Skeletal muscle tissue (tissue), 4 donors: Measurements from ENCODE around the gene ALOX5AP. TPM values are rescaled to one million over a fixed set of nuclear protein-coding genes. Genes with fewer than 3 reads are reported as not detected.

Source experiments
- H3K27ac ChIP-seq: one replicate; pipeline ENCODE4 v1.7.0; 2013; ENCODE audit warnings: mild to moderate bottlenecking, low read depth, low read length, inconsistent platforms
- H3K27me3 ChIP-seq, 3 donors: one replicate each; pipeline ENCODE4 v1.7.0; 2013; ENCODE audit warnings: low read length in 3 of 3; ENCODE audit not compliant: control insufficient read depth in 3 of 3, insufficient read depth in 3 of 3
- H3K36me3 ChIP-seq, 3 donors: one replicate each; pipeline ENCODE4 v1.7.0; 2013; ENCODE audit warnings: low read length in 3 of 3; ENCODE audit not compliant: control insufficient read depth in 3 of 3, insufficient read depth in 3 of 3
- H3K4me1 ChIP-seq, 3 donors: one replicate each; pipeline ENCODE4 v1.7.0; 2013; ENCODE audit warnings: low read length in 3 of 3, mild to moderate bottlenecking in 3 of 3; ENCODE audit not compliant: control insufficient read depth in 3 of 3, insufficient read depth in 3 of 3
- H3K4me3 ChIP-seq, 3 donors: one replicate each; pipeline ENCODE4 v1.7.0; 2013; ENCODE audit warnings: low read length in 3 of 3
- H3K9ac ChIP-seq, 3 donors: one replicate each; pipeline ENCODE4 v1.7.0; 2013; ENCODE audit warnings: low read length in 3 of 3, mild to moderate bottlenecking in 3 of 3, moderate library complexity in 2 of 3, low read depth in 1 of 3
- H3K9me3 ChIP-seq, 3 donors: one replicate each; pipeline ENCODE4 v1.7.0; 2013; ENCODE audit warnings: low read length in 3 of 3; ENCODE audit not compliant: control insufficient read depth in 3 of 3
- total RNA-seq: library from RNA; depleted of rRNA; stranded (reverse); fragments of >200 nt; gene quantifications from one replicate; pipeline ENCODE4 v1.2.3, GENCODE V29; 2014
- donor health status: Osteomylitis.

Gene ALOX5AP
- total RNA-seq, result 6.8 TPM

DNA sequence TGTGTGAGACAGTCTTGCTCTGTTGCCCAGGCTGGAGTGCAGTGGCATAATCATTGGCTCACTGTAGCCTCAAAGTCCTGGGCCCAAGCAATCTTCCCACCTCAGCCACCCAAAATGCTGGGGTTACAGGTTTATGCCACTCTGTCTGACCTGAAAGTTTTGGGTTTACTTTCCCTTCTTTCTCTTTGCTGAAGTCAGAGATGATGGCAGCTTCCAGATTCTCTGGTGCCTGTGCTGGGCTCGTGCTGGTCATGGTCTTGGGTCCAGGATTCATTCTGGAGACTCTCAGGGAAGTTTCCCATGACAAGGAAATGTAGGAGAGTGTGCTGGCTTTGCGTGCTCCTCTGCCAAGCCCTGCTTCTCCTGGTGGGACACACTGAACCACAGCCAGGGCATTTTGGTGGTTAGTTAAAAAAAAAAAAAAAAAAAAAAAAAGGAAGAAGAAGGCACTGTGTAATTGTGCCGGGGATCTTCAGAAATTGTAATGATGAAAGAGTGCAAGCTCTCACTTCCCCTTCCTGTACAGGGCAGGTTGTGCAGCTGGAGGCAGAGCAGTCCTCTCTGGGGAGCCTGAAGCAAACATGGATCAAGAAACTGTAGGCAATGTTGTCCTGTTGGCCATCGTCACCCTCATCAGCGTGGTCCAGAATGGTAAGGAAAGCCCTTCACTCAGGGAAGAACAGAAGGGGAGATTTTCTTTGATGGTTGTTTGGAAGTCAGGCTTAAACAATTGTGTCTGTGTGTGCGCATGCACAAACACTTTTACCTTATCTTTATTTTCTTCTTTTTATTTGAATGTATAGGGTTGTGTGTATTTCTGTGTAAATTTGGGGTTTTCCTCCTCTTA, at the start of gene ALOX5AP:
ALOX5AP (plus strand) TSS at position 519 of the 847 bp plus-strand sequence; CDS start at position 582, 63 bp downstream.
- no peak within 1 kb of the TSS for H3K27ac ChIP-seq
- peak within 1 kb of the TSS in 1 of 3 donors; percentile 15 for H3K4me3 ChIP-seq
- H3K4me1 ChIP-seq, result peaks cover 0 to 2% (median under 1%) of the 10 kb centered on the region in 3 donors
- no peaks in the 10 kb centered on the region for H3K9me3 ChIP-seq
- no peaks in the 10 kb centered on the region for H3K36me3 ChIP-seq
- H3K9ac ChIP-seq, result no peak within 1 kb of the TSS
- H3K27me3 ChIP-seq, result no peaks in the 10 kb centered on the region

DNA sequence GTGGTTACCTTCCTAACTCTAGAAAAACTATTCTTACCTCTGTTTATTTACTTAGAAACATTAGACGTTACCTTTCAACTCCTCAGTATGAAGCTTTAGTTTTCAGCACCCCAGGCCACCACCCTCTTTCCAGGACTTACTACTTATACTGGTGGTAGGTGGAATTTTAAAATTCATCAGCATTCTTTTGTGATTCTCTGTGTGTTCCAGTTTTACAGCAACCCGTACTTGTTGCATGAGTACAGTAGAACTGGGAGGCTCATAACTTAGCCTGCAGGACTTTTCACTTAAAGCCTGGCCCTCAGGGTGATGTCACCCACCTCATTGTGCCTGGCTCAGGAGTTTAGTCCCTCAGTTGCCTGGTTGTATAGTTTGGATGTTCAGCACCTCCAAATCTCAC, 49.4 kb upstream of the ALOX5AP start:
- H3K27me3 ChIP-seq, result no peaks in the 10 kb centered on the region
- no peaks in the 10 kb centered on the region for H3K36me3 ChIP-seq
- H3K9ac ChIP-seq, result no peak overlapping the region
- peaks cover 8 to 11% (median 10%) of the 10 kb centered on the region in 3 donors for H3K4me1 ChIP-seq
- H3K4me3 ChIP-seq, result no peak overlapping the region
- no peaks in the 10 kb centered on the region for H3K9me3 ChIP-seq
- no peak overlapping the region for H3K27ac ChIP-seq

- Histone ChIP-seq H3K9ac (no peak overlapping the region), H3K4me1 (peaks cover 9 to 11% (median 10%) of the 10 kb centered on the region in 3 donors), H3K36me3 (no peaks in the 10 kb centered on the region), H3K27ac (no peak overlapping the region), H3K27me3 (no peaks in the 10 kb centered on the region), H3K4me3 (no peak overlapping the region), H3K9me3 (no peaks in the 10 kb centered on the region)
Observed at GRCh38 chr13:30687601-30688000, 47.7 kb upstream of the ALOX5AP start.

- Histone ChIP-seq H3K4me3 (peak overlapping the region; percentile 6 to 71 (median 67)), H3K4me1 (peaks cover 9 to 11% (median 10%) of the 10 kb centered on the region in 3 donors), H3K36me3 (no peaks in the 10 kb centered on the region), H3K27ac (peak overlapping the region; percentile 14), H3K9ac (peak overlapping the region in 1 of 3 donors; percentile 73), H3K9me3 (no peaks in the 10 kb centered on the region), H3K27me3 (no peaks in the 10 kb centered on the region)
Observed at GRCh38 chr13:30689752-30690151, 45.6 kb upstream of the ALOX5AP start.

DNA sequence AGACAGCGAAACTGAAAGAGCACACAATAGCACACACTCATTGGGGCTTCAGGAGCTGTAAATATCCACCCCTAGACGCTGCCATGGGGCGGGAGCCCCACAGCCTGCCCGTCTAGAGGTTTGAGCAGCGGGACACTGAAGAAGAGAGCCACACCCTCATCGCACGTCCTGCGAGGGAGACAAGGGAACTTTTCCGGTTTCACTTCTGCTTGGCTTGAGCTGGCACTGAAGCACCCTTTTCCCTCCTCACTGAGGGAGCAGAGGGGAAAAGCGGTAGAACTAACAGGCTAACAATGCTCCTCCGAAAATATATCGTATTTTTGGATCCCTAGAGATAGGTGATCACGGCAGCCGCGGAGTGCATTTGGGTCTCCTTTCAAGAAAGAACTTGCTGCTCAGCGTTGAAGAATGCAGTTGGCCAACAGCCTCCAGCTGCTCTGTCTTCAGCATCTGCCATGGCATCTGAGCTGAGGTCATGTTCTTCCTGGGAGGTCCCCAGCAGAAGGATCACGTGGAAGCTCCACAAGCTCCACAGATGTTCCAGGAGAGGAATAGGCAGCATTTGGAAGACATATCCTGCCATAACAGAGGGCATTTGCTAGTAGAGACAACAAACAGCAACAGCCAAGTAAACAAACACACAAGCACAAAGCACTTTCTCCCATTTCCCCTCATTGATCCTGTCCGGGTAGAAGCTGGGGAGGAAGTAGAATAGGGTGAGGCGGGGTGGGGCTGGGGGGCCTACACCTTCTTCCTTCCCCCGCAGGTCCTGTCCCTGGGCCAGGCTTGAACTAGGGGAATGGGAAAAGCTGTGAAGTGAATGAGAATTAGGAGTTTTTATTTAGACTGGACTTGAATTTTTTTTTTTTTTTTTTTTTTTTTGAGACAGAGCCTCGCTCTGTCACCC, 44.8 kb upstream of the ALOX5AP start:
- Histone ChIP-seq H3K27me3 (no peaks in the 10 kb centered on the region), H3K27ac (peak overlapping the region; percentile 14), H3K4me1 (peaks cover 9 to 11% (median 10%) of the 10 kb centered on the region in 3 donors), H3K9me3 (no peaks in the 10 kb centered on the region), H3K9ac (peak overlapping the region; percentile 50 to 73 (median 63)), H3K4me3 (peak overlapping the region; percentile 67 to 81 (median 71)), H3K36me3 (no peaks in the 10 kb centered on the region)

- Histone ChIP-seq H3K9me3 (no peaks in the 10 kb centered on the region), H3K9ac (no peak overlapping the region), H3K27me3 (no peaks in the 10 kb centered on the region), H3K27ac (no peak overlapping the region), H3K36me3 (no peaks in the 10 kb centered on the region), H3K4me1 (peaks cover 9 to 14% (median 13%) of the 10 kb centered on the region in 3 donors), H3K4me3 (no peak overlapping the region)
Observed at GRCh38 chr13:30692113-30692512, 43.2 kb upstream of the ALOX5AP start.

DNA sequence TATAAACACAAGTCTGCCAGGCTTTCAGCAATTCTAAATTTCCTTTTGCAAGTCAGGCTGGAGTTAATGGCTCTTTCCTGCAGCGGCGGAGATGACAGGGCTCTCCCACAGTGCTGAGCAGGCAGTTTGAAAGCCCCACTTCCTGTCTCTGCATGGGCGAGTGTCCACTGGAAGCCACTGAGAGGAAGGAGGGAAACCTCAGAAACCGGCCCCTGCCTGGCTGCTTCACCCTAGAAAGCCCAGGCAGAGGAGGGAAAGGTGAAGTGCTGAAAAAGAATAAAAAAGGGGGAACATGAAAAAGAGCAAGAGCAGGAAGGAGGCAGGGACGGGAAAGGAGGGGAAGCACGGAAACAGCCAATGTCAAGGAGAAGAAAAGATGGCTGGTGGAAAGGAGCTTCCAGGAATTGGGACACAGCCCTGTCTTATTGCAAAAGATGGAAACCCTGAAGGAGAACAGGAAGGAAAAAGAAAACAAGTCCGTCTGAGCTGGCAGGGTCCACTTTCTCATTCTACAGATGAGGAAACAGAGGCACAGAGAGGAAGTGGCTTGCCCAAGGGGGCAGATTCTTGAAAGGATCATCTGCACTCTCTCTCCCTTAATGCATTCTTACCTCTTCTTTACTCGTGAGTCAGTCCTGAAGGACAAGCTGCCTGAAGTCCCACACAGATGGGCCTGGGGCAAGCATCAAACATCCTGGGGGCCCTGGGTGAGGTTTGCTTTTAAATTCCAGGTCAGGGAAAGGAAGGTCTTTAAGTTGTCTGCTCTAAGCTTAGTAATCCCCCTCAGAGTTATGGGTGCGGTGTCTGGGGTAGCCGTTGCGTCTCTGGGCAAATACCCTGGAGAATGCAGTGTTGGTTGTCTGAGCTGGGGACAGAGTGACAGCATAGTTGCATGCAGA, 38.8 kb upstream of the ALOX5AP start:
- Histone ChIP-seq H3K4me3 (no peak overlapping the region), H3K27ac (no peak overlapping the region), H3K9me3 (no peaks in the 10 kb centered on the region), H3K36me3 (no peaks in the 10 kb centered on the region), H3K4me1 (peaks cover 6 to 10% (median 9%) of the 10 kb centered on the region in 3 donors), H3K27me3 (no peaks in the 10 kb centered on the region), H3K9ac (no peak overlapping the region)

- Histone ChIP-seq H3K9ac (no peak overlapping the region), H3K4me1 (peaks cover 6 to 10% (median 9%) of the 10 kb centered on the region in 3 donors), H3K36me3 (no peaks in the 10 kb centered on the region), H3K9me3 (no peaks in the 10 kb centered on the region), H3K27ac (peak overlapping the region; percentile 11), H3K4me3 (no peak overlapping the region), H3K27me3 (no peaks in the 10 kb centered on the region)
Observed at GRCh38 chr13:30697177-30697953, 38.0 kb upstream of the ALOX5AP start.

- Histone ChIP-seq H3K9me3 (no peaks in the 10 kb centered on the region), H3K27ac (no peak overlapping the region), H3K9ac (no peak overlapping the region), H3K36me3 (no peaks in the 10 kb centered on the region), H3K4me1 (peaks cover 6 to 10% (median 9%) of the 10 kb centered on the region in 3 donors), H3K27me3 (no peaks in the 10 kb centered on the region), H3K4me3 (peak overlapping the region in 1 of 3 donors; percentile 23)
Observed at GRCh38 chr13:30697996-30698401, 37.3 kb upstream of the ALOX5AP start.
